GM21367 (cell line): Measurements from ENCODE around the gene MYH9.

ENCODE experiments used
- ATAC-seq: cut with Tn5 transposase; IDR thresholded peaks from one replicate; pipeline ENCODE4 v1.9.1; 2021; ENCODE audit not compliant: unreplicated experiment

The MYH9 gene

GRCh38 chr22:36369004-36369921 lies 18.5 kb downstream of the MYH9 start:
- no peak for ATAC-seq

- ATAC-seq = no peak
Observed at GRCh38 chr22:36368359-36368983, 19.3 kb downstream of the MYH9 start.

- ATAC-seq = no peak
Observed at GRCh38 chr22:36367479-36367878, 20.3 kb downstream of the MYH9 start.

- ATAC-seq = no peak
Observed at GRCh38 chr22:36367066-36367465, 20.7 kb downstream of the MYH9 start.

- no peak for ATAC-seq
Observed at GRCh38 chr22:36366291-36366708, 21.5 kb downstream of the MYH9 start.

GRCh38 chr22:36365020-36365411 lies 22.8 kb downstream of the MYH9 start:
- no peak for ATAC-seq

GRCh38 chr22:36364255-36365019 lies 23.3 kb downstream of the MYH9 start:
- no peak for ATAC-seq

GRCh38 chr22:36363349-36363981 lies 24.3 kb downstream of the MYH9 start:
- ATAC-seq = no peak

GRCh38 chr22:36362932-36363331 lies 24.8 kb downstream of the MYH9 start:
- no peak for ATAC-seq

- no peak for ATAC-seq
Observed at GRCh38 chr22:36362075-36362474, 25.7 kb downstream of the MYH9 start.

- no peak for ATAC-seq
Observed at GRCh38 chr22:36360871-36361383, 26.8 kb downstream of the MYH9 start.

- no peak for ATAC-seq
Observed at GRCh38 chr22:36360011-36360410, 27.8 kb downstream of the MYH9 start.

GRCh38 chr22:36359470-36359996 lies 28.2 kb downstream of the MYH9 start:
- ATAC-seq = no peak

GRCh38 chr22:36358533-36359469 lies 29.0 kb downstream of the MYH9 start:
- ATAC-seq = no peak

- ATAC-seq = no peak
Observed at GRCh38 chr22:36356708-36357624, 30.8 kb downstream of the MYH9 start.

- no peak for ATAC-seq
Observed at GRCh38 chr22:36355894-36356293, 31.9 kb downstream of the MYH9 start.

GRCh38 chr22:36355362-36355761 lies 32.4 kb downstream of the MYH9 start:
- ATAC-seq = no peak

- ATAC-seq = no peak
Observed at GRCh38 chr22:36352803-36353507, 34.8 kb downstream of the MYH9 start.
